ENCODE measurements around the gene SLC25A18.
"Not testable (repeated sequence)": the region's sequence is repeated elsewhere in the genome, so short reads cannot be mapped to it uniquely, and the experiment has no call there.

The SLC25A18 gene, protein sequence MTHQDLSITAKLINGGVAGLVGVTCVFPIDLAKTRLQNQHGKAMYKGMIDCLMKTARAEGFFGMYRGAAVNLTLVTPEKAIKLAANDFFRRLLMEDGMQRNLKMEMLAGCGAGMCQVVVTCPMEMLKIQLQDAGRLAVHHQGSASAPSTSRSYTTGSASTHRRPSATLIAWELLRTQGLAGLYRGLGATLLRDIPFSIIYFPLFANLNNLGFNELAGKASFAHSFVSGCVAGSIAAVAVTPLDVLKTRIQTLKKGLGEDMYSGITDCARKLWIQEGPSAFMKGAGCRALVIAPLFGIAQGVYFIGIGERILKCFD

DNA sequence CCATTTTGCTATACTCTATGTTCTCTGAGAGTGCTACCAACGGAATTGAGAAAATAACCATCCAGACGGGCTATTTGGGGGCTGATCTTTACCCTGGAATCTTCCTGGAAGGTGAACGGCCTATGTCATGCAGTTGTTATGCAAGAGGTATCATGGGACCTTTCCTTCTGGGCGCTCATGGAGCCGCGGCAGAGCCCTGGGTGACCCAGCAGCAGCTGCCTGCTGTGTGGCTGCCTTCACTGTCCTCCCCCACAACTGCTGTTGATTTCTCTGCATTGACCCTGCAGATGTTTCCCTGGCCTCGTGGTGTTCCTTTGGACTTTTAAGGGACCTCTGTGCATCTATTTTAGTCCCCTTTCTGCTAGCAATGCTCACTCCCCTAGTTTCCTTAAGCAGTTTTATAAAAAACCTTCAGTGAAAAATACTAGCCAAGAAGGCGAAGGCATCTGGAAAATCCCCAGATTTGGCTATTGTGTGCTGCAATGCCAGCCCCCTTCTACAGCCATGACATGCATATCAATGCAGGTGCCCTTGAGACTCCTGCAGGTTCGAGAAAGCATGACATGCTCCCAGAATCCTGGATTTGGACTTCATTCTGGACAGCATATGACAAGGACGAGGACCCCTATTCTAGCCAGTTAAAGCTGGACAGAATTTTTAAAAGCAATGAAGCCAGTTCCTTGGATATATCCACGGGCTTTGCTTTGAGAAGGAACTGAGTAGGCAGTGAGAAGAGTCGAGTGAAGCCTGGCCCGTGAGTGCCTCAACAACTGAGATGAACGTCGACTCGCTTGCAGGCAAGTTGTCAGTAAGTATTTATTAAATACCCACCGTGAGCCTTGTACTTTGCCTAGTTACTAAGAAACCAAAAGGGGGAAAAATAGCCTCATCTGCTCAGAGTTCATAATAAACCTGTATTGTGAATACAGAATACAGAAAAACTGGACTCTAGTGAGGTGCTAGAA lies at the start of gene SLC25A18:
TSS of gene SLC25A18 (plus strand) at position 593 of the 965 bp plus-strand sequence. CDS start 16,447 bp downstream, outside the sequence.
- TF ChIP-seq YY1 (IDR thresholded peaks at IDR 0.05; ENCODE audit: insufficient read depth, insufficient read length) (no peak), SUZ12 (IDR thresholded peaks at IDR 0.05; ENCODE audit: extremely low read depth, insufficient read depth, insufficient read length) (no peak), ZNF274 (IDR thresholded peaks at IDR 0.05; ENCODE audit: low read depth, low read length) (no peak)
- Histone ChIP-seq H3K9ac (ENCODE audit: insufficient read length, low read depth) (peak within 1 kb of the TSS; percentile 36), H3K36me3 (ENCODE audit: insufficient read depth, insufficient read length, low read length) (peaks cover 2% of the 10 kb centered on the region), H3K27me3 (ENCODE audit: insufficient read depth, insufficient read length) (no peaks in the 10 kb centered on the region), H3K4me3 (ENCODE audit: insufficient read length, low read depth) (no peak within 1 kb of the TSS), H3K4me1 (ENCODE audit: insufficient read depth, insufficient read length) (peaks cover 5% of the 10 kb centered on the region), H3K9me3 (ENCODE audit: insufficient read depth, low read length) (peaks cover 12% of the 10 kb centered on the region; the same call in 1 of the 2 replicates)
- no peak for DNase-seq (ENCODE audit: low read depth, low spot score)

DNA sequence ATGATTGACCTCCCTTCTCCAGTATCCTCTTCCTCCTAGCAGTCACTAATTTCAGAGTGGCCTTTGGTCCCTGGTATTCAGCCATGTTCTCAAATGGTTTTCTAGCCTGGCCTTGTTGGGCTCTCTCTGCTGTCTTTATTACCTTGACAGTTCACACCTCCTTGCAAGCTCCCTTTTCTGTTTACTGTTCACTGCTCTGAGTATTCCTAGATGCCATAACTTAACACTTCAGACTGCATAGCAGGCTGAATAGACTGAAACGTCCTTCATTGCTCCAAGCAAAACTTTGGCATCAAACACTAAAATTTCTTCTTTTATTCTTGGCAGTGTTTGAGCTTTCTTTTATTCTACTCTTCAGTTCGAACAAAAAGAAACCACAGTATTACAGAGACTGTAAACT lies 49.7 kb upstream of the SLC25A18 start:
- DNase-seq (ENCODE audit: low read depth, low spot score): no peak
- TF ChIP-seq YY1 (IDR thresholded peaks at IDR 0.05; ENCODE audit: insufficient read depth, insufficient read length) (no peak), ZNF274 (IDR thresholded peaks at IDR 0.05; ENCODE audit: low read depth, low read length) (no peak), SUZ12 (IDR thresholded peaks at IDR 0.05; ENCODE audit: extremely low read depth, insufficient read depth, insufficient read length) (no peak)
- no peaks in the 10 kb centered on the region for H3K27me3 ChIP-seq (ENCODE audit: insufficient read depth, insufficient read length)
- no peak overlapping the region for H3K4me3 ChIP-seq (ENCODE audit: insufficient read length, low read depth)
- H3K36me3 ChIP-seq (ENCODE audit: insufficient read depth, insufficient read length, low read length): peaks cover 9% of the 10 kb centered on the region
- no peak overlapping the region for H3K9ac ChIP-seq (ENCODE audit: insufficient read length, low read depth)
- H3K4me1 ChIP-seq (ENCODE audit: insufficient read depth, insufficient read length): no peaks in the 10 kb centered on the region
- no peaks in the 10 kb centered on the region for H3K9me3 ChIP-seq (ENCODE audit: insufficient read depth, low read length)

DNA sequence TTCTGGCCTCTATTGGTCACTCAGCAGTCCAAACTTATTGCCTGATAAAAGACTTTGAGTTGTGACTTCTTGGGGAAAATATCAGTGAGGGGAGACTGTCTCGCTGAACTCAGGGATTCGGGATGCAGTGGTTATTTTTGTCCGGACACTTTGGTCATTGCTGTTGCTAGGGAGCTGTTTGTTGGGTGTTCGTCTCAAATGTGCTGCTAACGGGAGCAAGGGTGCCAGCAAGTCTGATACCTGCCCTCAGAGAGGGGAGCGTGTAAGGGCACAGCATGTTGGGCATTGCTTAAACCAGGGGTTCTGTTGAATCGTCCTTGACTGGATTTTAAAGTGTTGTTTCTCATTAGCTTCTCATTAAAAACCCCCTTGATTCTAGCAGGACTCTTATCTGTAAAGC lies 49.2 kb upstream of the SLC25A18 start:
- DNase-seq (ENCODE audit: low read depth, low spot score): no peak
- H3K36me3 ChIP-seq (ENCODE audit: insufficient read depth, insufficient read length, low read length): peaks cover 6% of the 10 kb centered on the region
- H3K4me1 ChIP-seq (ENCODE audit: insufficient read depth, insufficient read length): no peaks in the 10 kb centered on the region
- H3K4me3 ChIP-seq (ENCODE audit: insufficient read length, low read depth): no peak overlapping the region
- no peaks in the 10 kb centered on the region for H3K27me3 ChIP-seq (ENCODE audit: insufficient read depth, insufficient read length)
- H3K9me3 ChIP-seq (ENCODE audit: insufficient read depth, low read length): no peaks in the 10 kb centered on the region
- TF ChIP-seq SUZ12 (IDR thresholded peaks at IDR 0.05; ENCODE audit: extremely low read depth, insufficient read depth, insufficient read length) (no peak), ZNF274 (IDR thresholded peaks at IDR 0.05; ENCODE audit: low read depth, low read length) (no peak), YY1 (IDR thresholded peaks at IDR 0.05; ENCODE audit: insufficient read depth, insufficient read length) (no peak)
- H3K9ac ChIP-seq (ENCODE audit: insufficient read length, low read depth): no peak overlapping the region

DNA sequence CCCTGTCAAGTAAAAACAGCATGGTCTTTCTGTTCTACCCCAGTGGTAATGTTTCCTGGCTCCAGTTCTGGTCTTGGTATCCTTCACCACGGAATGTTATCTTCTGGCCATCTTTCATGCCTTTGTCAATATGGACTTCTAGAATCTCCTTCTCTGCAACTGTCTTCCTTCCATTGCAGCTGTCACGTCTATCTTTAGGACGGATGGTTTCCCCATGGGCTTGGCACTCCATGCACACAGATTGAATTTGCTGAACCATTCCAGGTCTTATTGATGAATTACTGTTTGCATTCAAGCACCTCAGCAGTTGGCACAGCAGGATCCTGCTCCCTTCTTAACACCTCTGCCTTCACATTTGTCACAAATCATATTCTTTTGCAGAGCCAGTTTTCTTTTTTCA lies 44.9 kb upstream of the SLC25A18 start:
- no peak overlapping the region for H3K9ac ChIP-seq (ENCODE audit: insufficient read length, low read depth)
- H3K9me3 ChIP-seq (ENCODE audit: insufficient read depth, low read length): no peaks in the 10 kb centered on the region
- TF ChIP-seq ZNF274 (IDR thresholded peaks at IDR 0.05; ENCODE audit: low read depth, low read length) (no peak), SUZ12 (IDR thresholded peaks at IDR 0.05; ENCODE audit: extremely low read depth, insufficient read depth, insufficient read length) (no peak), YY1 (IDR thresholded peaks at IDR 0.05; ENCODE audit: insufficient read depth, insufficient read length) (no peak)
- no peaks in the 10 kb centered on the region for H3K36me3 ChIP-seq (ENCODE audit: insufficient read depth, insufficient read length, low read length)
- no peak overlapping the region for H3K4me3 ChIP-seq (ENCODE audit: insufficient read length, low read depth)
- no peaks in the 10 kb centered on the region for H3K4me1 ChIP-seq (ENCODE audit: insufficient read depth, insufficient read length)
- DNase-seq (ENCODE audit: low read depth, low spot score): no peak
- H3K27me3 ChIP-seq (ENCODE audit: insufficient read depth, insufficient read length): no peaks in the 10 kb centered on the region

DNA sequence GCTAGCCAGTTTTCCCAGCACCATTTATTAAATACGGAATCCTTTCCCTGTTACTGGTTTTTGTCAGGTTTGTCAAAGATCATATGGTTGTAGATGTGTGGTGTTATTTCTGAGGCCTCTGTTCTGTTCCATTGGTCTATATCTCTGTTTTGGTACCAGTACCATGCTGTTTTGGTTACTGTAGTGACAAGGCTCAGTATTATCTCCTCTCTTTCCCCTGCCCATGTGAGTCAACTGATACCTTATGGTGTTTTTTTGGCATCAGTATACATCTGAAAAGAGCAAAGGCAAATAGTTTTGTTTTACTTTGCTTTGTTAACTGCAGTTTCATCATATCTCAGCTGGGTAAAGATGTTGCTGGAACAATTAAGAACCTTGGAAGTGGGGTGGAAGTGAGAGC lies 41.3 kb upstream of the SLC25A18 start:
- not testable (repeated sequence) for DNase-seq (ENCODE audit: low read depth, low spot score); H3K27me3 ChIP-seq (ENCODE audit: insufficient read depth, insufficient read length); H3K4me3 ChIP-seq (ENCODE audit: insufficient read length, low read depth); H3K9me3 ChIP-seq (ENCODE audit: insufficient read depth, low read length); H3K4me1 ChIP-seq (ENCODE audit: insufficient read depth, insufficient read length); H3K9ac ChIP-seq (ENCODE audit: insufficient read length, low read depth)
- peaks cover 15% of the 10 kb centered on the region for H3K36me3 ChIP-seq (ENCODE audit: insufficient read depth, insufficient read length, low read length)

DNA sequence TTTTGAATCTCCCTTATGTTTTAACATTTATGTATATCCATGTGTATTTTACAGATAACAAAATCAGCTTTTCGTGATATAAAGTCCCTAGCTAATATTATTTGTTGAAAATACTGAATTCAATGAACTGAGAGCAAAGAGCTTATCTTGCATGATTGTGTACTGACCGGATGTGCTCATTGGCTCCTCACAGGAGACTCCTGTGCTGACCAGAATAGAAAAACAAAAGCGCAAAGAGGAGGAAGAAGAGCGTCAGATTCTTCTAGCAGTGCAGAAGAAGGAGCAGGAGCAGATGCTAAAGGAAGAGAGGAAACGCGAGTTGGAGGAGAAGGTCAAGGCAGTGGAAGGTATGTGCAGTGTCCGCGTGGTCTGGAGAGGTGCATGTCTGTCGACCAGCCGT lies 39.4 kb upstream of the SLC25A18 start:
- H3K9me3 ChIP-seq (ENCODE audit: insufficient read depth, low read length): no peaks in the 10 kb centered on the region
- TF ChIP-seq ZNF274 (IDR thresholded peaks at IDR 0.05; ENCODE audit: low read depth, low read length) (no peak), YY1 (IDR thresholded peaks at IDR 0.05; ENCODE audit: insufficient read depth, insufficient read length) (no peak)
- no peaks in the 10 kb centered on the region for H3K27me3 ChIP-seq (ENCODE audit: insufficient read depth, insufficient read length)
- no peak for DNase-seq (ENCODE audit: low read depth, low spot score)
- H3K36me3 ChIP-seq (ENCODE audit: insufficient read depth, insufficient read length, low read length): peaks cover 20% of the 10 kb centered on the region
- no peaks in the 10 kb centered on the region for H3K4me1 ChIP-seq (ENCODE audit: insufficient read depth, insufficient read length)
- no peak overlapping the region for H3K4me3 ChIP-seq (ENCODE audit: insufficient read length, low read depth)
- H3K9ac ChIP-seq (ENCODE audit: insufficient read length, low read depth): no peak overlapping the region

DNA sequence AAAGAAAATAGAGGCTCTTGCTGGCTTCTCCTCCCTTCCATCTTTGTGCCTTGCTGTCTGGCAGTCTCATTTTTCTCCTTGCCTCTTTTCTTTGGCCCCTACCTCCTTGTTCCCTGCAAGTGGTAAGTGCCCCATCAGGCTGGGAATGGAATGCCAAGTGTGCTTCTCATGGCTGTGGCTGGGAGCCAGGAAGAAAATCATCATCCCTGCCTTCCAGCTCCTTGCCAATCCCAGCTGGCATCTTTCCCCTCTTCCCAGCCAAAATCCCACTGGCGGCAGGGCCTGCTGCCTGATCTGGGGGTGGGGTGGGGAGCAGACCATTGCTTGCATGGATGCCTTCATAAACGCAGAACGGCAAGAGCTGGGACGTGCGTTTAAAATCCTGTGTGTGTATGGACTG lies 27.0 kb upstream of the SLC25A18 start:
- Histone ChIP-seq H3K4me3 (ENCODE audit: insufficient read length, low read depth) (no peak overlapping the region), H3K9me3 (ENCODE audit: insufficient read depth, low read length) (no peaks in the 10 kb centered on the region), H3K27me3 (ENCODE audit: insufficient read depth, insufficient read length) (no peaks in the 10 kb centered on the region), H3K9ac (ENCODE audit: insufficient read length, low read depth) (no peak overlapping the region), H3K4me1 (ENCODE audit: insufficient read depth, insufficient read length) (no peaks in the 10 kb centered on the region), H3K36me3 (ENCODE audit: insufficient read depth, insufficient read length, low read length) (peaks cover 45% of the 10 kb centered on the region)
- TF ChIP-seq YY1 (IDR thresholded peaks at IDR 0.05; ENCODE audit: insufficient read depth, insufficient read length) (no peak), ZNF274 (IDR thresholded peaks at IDR 0.05; ENCODE audit: low read depth, low read length) (no peak), SUZ12 (IDR thresholded peaks at IDR 0.05; ENCODE audit: extremely low read depth, insufficient read depth, insufficient read length) (no peak)
- no peak for DNase-seq (ENCODE audit: low read depth, low spot score)

Measured in NT2/D1 (cell line).